K562 (cell line): ENCODE measurements around the gene SHISA9. TPM values are rescaled to one million over a fixed set of nuclear protein-coding genes. Genes with fewer than 3 reads are reported as not detected.

Source experiments
- CHCHD3 ChIP-seq: fragments of 250-450 bp; sonication (Bioruptor Pico); IDR thresholded peaks from 2 replicates; pipeline ENCODE4 v2.1.2; 2022; ENCODE audit warnings: mild to moderate bottlenecking
- CUX1 ChIP-seq: fragments of 200-800 bp; sonication (Bioruptor generic); IDR thresholded peaks from 2 replicates; pipeline ENCODE4 v1.6.1; 2016; ENCODE audit warnings: missing genetic modification characterization, missing compliant biosample characterization
- KLF13 ChIP-seq: fragments of 450-650 bp; IDR thresholded peaks from 2 replicates; pipeline ENCODE4 v1.6.1; 2016; ENCODE audit warnings: missing genetic modification characterization, low read depth, mild to moderate bottlenecking, missing compliant biosample characterization, moderate library complexity, borderline replicate concordance
- MAFK ChIP-seq: IDR thresholded peaks from 2 replicates; pipeline ENCODE4 v1.6.1; 2011; ENCODE audit warnings: low read length, improper control_type of control experiment
- NCOA1 ChIP-seq: fragments of 450-650 bp; IDR thresholded peaks from 2 replicates; pipeline ENCODE4 v1.6.1; 2016; ENCODE audit warnings: low read depth
- PURB ChIP-seq: sonication (generic); formaldehyde crosslinking; IDR thresholded peaks from 2 replicates; pipeline ENCODE4 v1.9.0; 2021; ENCODE audit warnings: low read depth, mild to moderate bottlenecking, missing genetic modification reagents
- REST ChIP-seq, 2 experiments: fragments of 450-650 bp; formaldehyde crosslinking in 1 of 2; IDR thresholded peaks; 2 replicates each; pipeline versions ENCODE4 v1.4.0 to v1.6.1; 2014 to 2020; ENCODE audit warnings: mild to moderate bottlenecking in 2 of 2, borderline replicate concordance in 1 of 2, low read depth in 1 of 2
- VEZF1 ChIP-seq: fragments of 200-800 bp; sonication (Bioruptor generic); IDR thresholded peaks from 2 replicates; pipeline ENCODE4 v1.6.1; 2017; ENCODE audit warnings: missing genetic modification characterization, missing compliant biosample characterization
- ZKSCAN8 ChIP-seq: fragments of 200-800 bp; sonication (Bioruptor generic); IDR thresholded peaks from 2 replicates; pipeline ENCODE4 v1.6.1; 2016; ENCODE audit warnings: missing genetic modification characterization, missing compliant biosample characterization
- ZNF644 ChIP-seq: fragments of 200-800 bp; sonication (Bioruptor generic); IDR thresholded peaks from 2 replicates; pipeline ENCODE4 v1.6.1; 2016; ENCODE audit warnings: low read depth, missing genetic modification characterization, missing compliant biosample characterization
- polyA plus RNA-seq, 8 experiments: library from polyadenylated mRNA; depleted of rRNA in 4 of 8; stranded (reverse) in 5 of 8; unstranded in 3 of 8; fragments of >200 nt; fragmentation: Nextera tagmentation in 2 of 8; fragmentation: Illumina TruSeq in 1 of 8; extraction: Ambion mirVana in 2 of 8; extraction: Trizol in 1 of 8; gene quantifications; 2 replicates each; pipeline versions ENCODE4 v1.2.1 to v1.2.3, GENCODE V29; 2011 to 2014; ENCODE audit warnings: inconsistent platforms in 1 of 8, missing spikeins in 1 of 8
- total RNA-seq, 7 experiments: library from RNA; depleted of rRNA in 6 of 7; stranded (reverse); fragments of >200 nt in 6 of 7; fragmentation: Illumina TruSeq in 2 of 7; extraction: Trizol in 2 of 7; gene quantifications; 2 replicates each; pipeline versions ENCODE4 v1.2.1 to v1.2.3, GENCODE V29; 2011 to 2021; ENCODE audit warnings: low replicate concordance in 1 of 7

SHISA9 gene
- total and polyA plus RNA-seq, 9 of the 15 experiments (the other 6 are each of a cell fraction or from before 2014, with no cell fraction given): under 0.01 to 0.16 (median 0.01) TPM; not detected in 6

GRCh38 chr16:12869698-12870427 is 31.5 kb upstream of the SHISA9 start (continued):
- TF ChIP-seq KLF13 (tag) (no peak), CUX1 (peak; percentile 41; the same call in 1 of the 2 replicates), NCOA1 (no peak), ZKSCAN8 (CRISPR knock-in tag) (no peak), MAFK (no peak), REST (IDR thresholded peaks at IDR 0.05; ENCODE audit: borderline replicate concordance) (no peak), REST (CRISPR knock-in tag; IDR thresholded peaks at IDR 0.05; ENCODE audit: low read depth) (no peak), VEZF1 (CRISPR knock-in tag) (peak; percentile 26; the same call in 1 of the 2 replicates), PURB (CRISPR knock-in tag) (no peak), CHCHD3 (CRISPR knock-in tag) (no peak), ZNF644 (tag) (no peak)
